Astrocyte (in vitro differentiated cells and primary cell): ENCODE results near the gene UNC80. TPM values are rescaled to one million over a fixed set of nuclear protein-coding genes. Genes with fewer than 3 reads are reported as not detected.

ENCODE experiments used
- DNase-seq: peaks from one replicate; pipeline ENCODE4 v3.0.0-alpha.2; 2010; ENCODE audit warnings: low read depth
- FAIRE-seq: peaks from 2 replicates; lab custom pipeline; 2011; peaks lifted over from hg19 to GRCh38; lab: Jason Lieb, UNC
- H2AFZ ChIP-seq: 2 replicates; pipeline ENCODE4 v1.6.0; 2012; ENCODE audit warnings: low read depth, low read length, inconsistent platforms
- H3K27ac ChIP-seq: 2 replicates; pipeline ENCODE4 v1.5.1; 2011; ENCODE audit warnings: low read depth, low read length, inconsistent platforms
- H3K27me3 ChIP-seq: 2 replicates; pipeline ENCODE4 v1.6.0; 2011; ENCODE audit warnings: low read length, inconsistent platforms; ENCODE audit not compliant: insufficient read depth
- H3K36me3 ChIP-seq: 2 replicates; pipeline ENCODE4 v1.5.1; 2011; ENCODE audit warnings: low read length, inconsistent platforms; ENCODE audit not compliant: insufficient read depth
- H3K4me1 ChIP-seq: 2 replicates; pipeline ENCODE4 v1.5.1; 2011; ENCODE audit warnings: low read length, inconsistent platforms; ENCODE audit not compliant: insufficient read depth
- H3K4me2 ChIP-seq: 2 replicates; pipeline ENCODE4 v1.6.0; 2012; ENCODE audit warnings: low read length, inconsistent platforms
- H3K4me3 ChIP-seq: 2 replicates; pipeline ENCODE4 v1.5.1; 2011; ENCODE audit warnings: low read depth, mild to moderate bottlenecking, low read length, inconsistent platforms; ENCODE audit not compliant: insufficient read depth
- H3K79me2 ChIP-seq: 2 replicates; pipeline ENCODE4 v1.6.0; 2012; ENCODE audit warnings: mild to moderate bottlenecking, low read length, inconsistent platforms; ENCODE audit not compliant: insufficient read depth
- H3K9ac ChIP-seq: 2 replicates; pipeline ENCODE4 v1.6.0; 2012; ENCODE audit warnings: mild to moderate bottlenecking, low read length, inconsistent platforms
- H3K9me3 ChIP-seq: 2 replicates; pipeline ENCODE4 v1.5.1; 2012; ENCODE audit warnings: low read depth, mild to moderate bottlenecking, low read length, inconsistent platforms; ENCODE audit not compliant: insufficient read depth
- H4K20me1 ChIP-seq: 2 replicates; pipeline ENCODE4 v1.6.0; 2012; ENCODE audit warnings: low read length, inconsistent platforms; ENCODE audit not compliant: insufficient read depth
- H3K27ac Mint-ChIP-seq: one replicate; pipeline ENCODE4 v1.8.0; 2021; ENCODE audit warnings: mild to moderate bottlenecking, mixed read lengths; ENCODE audit not compliant: unreplicated experiment
- H3K27me3 Mint-ChIP-seq: one replicate; pipeline ENCODE4 v1.8.0; 2021; ENCODE audit warnings: low read depth, mixed read lengths; ENCODE audit not compliant: unreplicated experiment
- H3K36me3 Mint-ChIP-seq: one replicate; pipeline ENCODE4 v1.8.0; 2021; ENCODE audit warnings: low read depth, mixed read lengths; ENCODE audit not compliant: unreplicated experiment
- H3K4me1 Mint-ChIP-seq: one replicate; pipeline ENCODE4 v1.8.0; 2021; ENCODE audit warnings: low read depth, mixed read lengths; ENCODE audit not compliant: unreplicated experiment
- H3K4me3 Mint-ChIP-seq: one replicate; pipeline ENCODE4 v1.8.0; 2021; ENCODE audit warnings: mild to moderate bottlenecking, moderate library complexity, mixed read lengths; ENCODE audit not compliant: unreplicated experiment
- H3K9me3 Mint-ChIP-seq: one replicate; pipeline ENCODE4 v1.8.0; 2021; ENCODE audit warnings: mild to moderate bottlenecking, mixed read lengths; ENCODE audit not compliant: unreplicated experiment
- CTCF ChIP-seq: IDR thresholded peaks from 2 replicates; pipeline ENCODE4 v1.5.1; 2011; ENCODE audit warnings: low read depth, mild to moderate bottlenecking, inconsistent platforms, low read length, moderate library complexity; ENCODE audit not compliant: insufficient read depth
- EZH2 ChIP-seq: IDR thresholded peaks from 2 replicates; pipeline ENCODE4 v1.6.1; 2012; ENCODE audit warnings: mild to moderate bottlenecking, low read length, inconsistent platforms; ENCODE audit not compliant: insufficient read depth
- total RNA-seq: library from RNA; stranded (reverse); gene quantifications from 2 replicates; pipeline ENCODE4 v1.2.1, GENCODE V29; 2021

Gene UNC80
- total RNA-seq, 1 donor from 2014 or later, result 0.27 TPM

- H2AFZ ChIP-seq, result no peak overlapping the region
- no peaks in the 10 kb centered on the region for H3K9me3 ChIP-seq
- Mint-ChIP-seq H3K36me3 (no peaks in the 10 kb centered on the region), H3K4me3 (no peak overlapping the region), H3K9me3 (no peaks in the 10 kb centered on the region), H3K27me3 (no peaks in the 10 kb centered on the region), H3K4me1 (no peaks in the 10 kb centered on the region), H3K27ac (no peak overlapping the region)
- no peak for DNase-seq
- no peaks in the 10 kb centered on the region for H3K4me1 ChIP-seq
- no peaks in the 10 kb centered on the region for H3K27me3 ChIP-seq
- no peak overlapping the region for H3K4me3 ChIP-seq
- no peaks in the 10 kb centered on the region for H4K20me1 ChIP-seq
- H3K9ac ChIP-seq, result no peak overlapping the region
- H3K4me2 ChIP-seq, result no peak overlapping the region
- TF ChIP-seq CTCF (no peak), EZH2 (no peak)
- no peak overlapping the region for H3K27ac ChIP-seq
- no peaks in the 10 kb centered on the region for H3K36me3 ChIP-seq
- no peak for FAIRE-seq
- no peaks in the 10 kb centered on the region for H3K79me2 ChIP-seq
Observed at GRCh38 chr2:209727077-209727476, 44.6 kb upstream of the UNC80 start.

GRCh38 chr2:209734805-209735204, 36.8 kb upstream of the UNC80 start:
- no peak for DNase-seq
- H3K4me2 ChIP-seq, result no peak overlapping the region
- no peak overlapping the region for H3K4me3 Mint-ChIP-seq
- no peaks in the 10 kb centered on the region for H3K36me3 Mint-ChIP-seq
- H3K9me3 Mint-ChIP-seq, result no peaks in the 10 kb centered on the region
- H3K36me3 ChIP-seq, result no peaks in the 10 kb centered on the region
- H3K9me3 ChIP-seq, result no peaks in the 10 kb centered on the region
- no peak overlapping the region for H3K27ac Mint-ChIP-seq
- H3K27ac ChIP-seq, result no peak overlapping the region
- H3K4me1 ChIP-seq, result no peaks in the 10 kb centered on the region
- TF ChIP-seq EZH2 (no peak), CTCF (no peak)
- no peak overlapping the region for H3K9ac ChIP-seq
- no peaks in the 10 kb centered on the region for H3K79me2 ChIP-seq
- H4K20me1 ChIP-seq, result no peaks in the 10 kb centered on the region
- no peaks in the 10 kb centered on the region for H3K4me1 Mint-ChIP-seq
- peaks cover 2% of the 10 kb centered on the region for H3K27me3 Mint-ChIP-seq
- FAIRE-seq, result no peak
- H3K4me3 ChIP-seq, result no peak overlapping the region
- no peaks in the 10 kb centered on the region for H3K27me3 ChIP-seq
- H2AFZ ChIP-seq, result no peak overlapping the region

GRCh38 chr2:209741953-209742352, 29.7 kb upstream of the UNC80 start:
- H3K4me3 ChIP-seq, result no peak overlapping the region
- no peak overlapping the region for H3K27ac ChIP-seq
- no peak for DNase-seq
- no peak for TF ChIP-seq CTCF
- TF ChIP-seq EZH2, result no peak
- Mint-ChIP-seq H3K4me3 (no peak overlapping the region), H3K4me1 (no peaks in the 10 kb centered on the region), H3K9me3 (peaks cover 1% of the 10 kb centered on the region), H3K27ac (no peak overlapping the region), H3K27me3 (peaks cover 2% of the 10 kb centered on the region), H3K36me3 (no peaks in the 10 kb centered on the region)
- no peak overlapping the region for H2AFZ ChIP-seq
- H3K27me3 ChIP-seq, result no peaks in the 10 kb centered on the region
- H3K4me1 ChIP-seq, result no peaks in the 10 kb centered on the region
- no peaks in the 10 kb centered on the region for H3K36me3 ChIP-seq
- no peaks in the 10 kb centered on the region for H4K20me1 ChIP-seq
- no peak overlapping the region for H3K4me2 ChIP-seq
- H3K9ac ChIP-seq, result no peak overlapping the region
- H3K9me3 ChIP-seq, result no peaks in the 10 kb centered on the region
- FAIRE-seq, result no peak
- no peaks in the 10 kb centered on the region for H3K79me2 ChIP-seq
